Measurements from ENCODE around the gene PROM2.

DNA sequence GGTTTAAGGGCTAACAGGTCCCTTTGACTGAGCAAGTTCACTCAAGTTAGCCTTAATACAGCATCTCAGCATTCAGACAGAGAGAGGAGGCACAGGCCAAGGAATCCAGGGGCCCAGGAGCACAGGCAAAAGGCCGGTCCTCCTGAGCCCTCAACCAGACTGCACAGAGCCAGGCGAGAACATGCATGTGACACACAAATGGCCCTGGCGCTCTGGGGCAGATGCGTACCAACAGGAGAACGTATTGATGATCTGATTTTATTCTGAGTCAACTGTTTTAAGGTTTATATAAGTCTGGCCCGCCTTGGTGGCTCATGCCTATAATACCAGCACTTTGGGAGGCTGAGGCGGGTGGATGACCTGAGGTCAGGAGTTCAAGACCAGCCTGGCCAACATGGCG, 57.8 kb downstream of the PROM2 start:
- TF ChIP-seq, protein P1, sequence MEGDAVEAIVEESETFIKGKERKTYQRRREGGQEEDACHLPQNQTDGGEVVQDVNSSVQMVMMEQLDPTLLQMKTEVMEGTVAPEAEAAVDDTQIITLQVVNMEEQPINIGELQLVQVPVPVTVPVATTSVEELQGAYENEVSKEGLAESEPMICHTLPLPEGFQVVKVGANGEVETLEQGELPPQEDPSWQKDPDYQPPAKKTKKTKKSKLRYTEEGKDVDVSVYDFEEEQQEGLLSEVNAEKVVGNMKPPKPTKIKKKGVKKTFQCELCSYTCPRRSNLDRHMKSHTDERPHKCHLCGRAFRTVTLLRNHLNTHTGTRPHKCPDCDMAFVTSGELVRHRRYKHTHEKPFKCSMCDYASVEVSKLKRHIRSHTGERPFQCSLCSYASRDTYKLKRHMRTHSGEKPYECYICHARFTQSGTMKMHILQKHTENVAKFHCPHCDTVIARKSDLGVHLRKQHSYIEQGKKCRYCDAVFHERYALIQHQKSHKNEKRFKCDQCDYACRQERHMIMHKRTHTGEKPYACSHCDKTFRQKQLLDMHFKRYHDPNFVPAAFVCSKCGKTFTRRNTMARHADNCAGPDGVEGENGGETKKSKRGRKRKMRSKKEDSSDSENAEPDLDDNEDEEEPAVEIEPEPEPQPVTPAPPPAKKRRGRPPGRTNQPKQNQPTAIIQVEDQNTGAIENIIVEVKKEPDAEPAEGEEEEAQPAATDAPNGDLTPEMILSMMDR (IDR thresholded peaks at IDR 0.05), result no peak
- no peak for TF ChIP-seq POLR2A (IDR thresholded peaks at IDR 0.05)
